ENCODE results near the gene TMEM53.

DNA sequence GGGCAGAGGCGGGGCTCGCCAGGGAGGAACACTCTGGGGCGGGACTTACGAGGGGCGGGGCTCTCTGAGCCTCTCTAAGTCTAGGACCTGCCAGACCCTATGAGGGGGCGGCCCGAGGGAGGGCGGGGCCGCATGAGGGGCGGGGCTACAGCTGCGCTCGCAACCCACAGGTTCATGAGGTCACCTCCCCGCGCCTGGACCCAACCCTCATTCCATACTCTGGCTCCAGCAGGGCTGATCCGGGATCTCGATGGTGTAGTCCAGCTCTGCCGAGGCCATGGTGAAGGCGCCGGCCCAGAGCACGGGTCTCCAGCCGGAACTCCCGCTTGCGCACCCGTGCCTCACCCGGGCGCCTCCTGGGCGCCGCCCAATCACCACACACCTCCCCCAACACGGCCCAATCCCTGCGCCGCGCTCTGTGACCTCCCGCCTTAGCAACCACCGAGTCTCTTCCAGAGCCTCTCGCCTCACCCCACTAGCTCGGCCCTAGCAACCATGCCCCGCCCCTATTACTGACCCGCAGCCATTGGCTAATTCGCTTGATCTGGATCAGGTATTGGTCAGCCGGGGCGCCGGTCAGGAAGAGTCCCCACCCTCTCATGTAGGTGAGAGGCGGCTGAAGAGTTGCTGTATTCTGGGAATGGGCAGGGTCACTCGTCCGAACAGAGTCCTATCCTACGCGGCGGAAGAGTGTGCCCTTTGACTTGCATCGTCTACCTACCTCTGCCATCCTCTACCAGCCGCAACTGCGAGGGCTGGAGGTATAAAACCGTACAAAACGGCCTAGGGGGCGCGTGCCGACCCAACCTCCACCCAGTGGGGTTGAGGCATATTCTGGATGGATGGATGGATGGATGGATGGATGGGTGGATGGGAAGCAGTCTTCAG lies at the start of gene TMEM53, which contains the start of gene ARMH1:
- TF ChIP-seq, protein P1, sequence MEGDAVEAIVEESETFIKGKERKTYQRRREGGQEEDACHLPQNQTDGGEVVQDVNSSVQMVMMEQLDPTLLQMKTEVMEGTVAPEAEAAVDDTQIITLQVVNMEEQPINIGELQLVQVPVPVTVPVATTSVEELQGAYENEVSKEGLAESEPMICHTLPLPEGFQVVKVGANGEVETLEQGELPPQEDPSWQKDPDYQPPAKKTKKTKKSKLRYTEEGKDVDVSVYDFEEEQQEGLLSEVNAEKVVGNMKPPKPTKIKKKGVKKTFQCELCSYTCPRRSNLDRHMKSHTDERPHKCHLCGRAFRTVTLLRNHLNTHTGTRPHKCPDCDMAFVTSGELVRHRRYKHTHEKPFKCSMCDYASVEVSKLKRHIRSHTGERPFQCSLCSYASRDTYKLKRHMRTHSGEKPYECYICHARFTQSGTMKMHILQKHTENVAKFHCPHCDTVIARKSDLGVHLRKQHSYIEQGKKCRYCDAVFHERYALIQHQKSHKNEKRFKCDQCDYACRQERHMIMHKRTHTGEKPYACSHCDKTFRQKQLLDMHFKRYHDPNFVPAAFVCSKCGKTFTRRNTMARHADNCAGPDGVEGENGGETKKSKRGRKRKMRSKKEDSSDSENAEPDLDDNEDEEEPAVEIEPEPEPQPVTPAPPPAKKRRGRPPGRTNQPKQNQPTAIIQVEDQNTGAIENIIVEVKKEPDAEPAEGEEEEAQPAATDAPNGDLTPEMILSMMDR (IDR thresholded peaks at IDR 0.05; ENCODE audit: insufficient read depth, low read depth, low read length): no peak
- no peak for TF ChIP-seq EZH2 (IDR thresholded peaks at IDR 0.05; ENCODE audit: insufficient read depth, low read length)

All from astrocyte (in vitro differentiated cells and primary cell).